GM23338 (cell line): ENCODE measurements around the gene SFT2D3. TPM values are rescaled to one million over a fixed set of nuclear protein-coding genes. Genes with fewer than 3 reads are reported as not detected.

ENCODE experiments used
- ATAC-seq: fragments of 200-7000 bp; cut with Tn5 transposase; 3 replicates; pipeline ENCODE4 v1.9.1; 2020
- DNase-seq: peaks from one replicate; pipeline ENCODE4 v3.0.0-alpha.2; 2015; ENCODE audit warnings: low spot score
- H2AFZ ChIP-seq: fragments of 200-600 bp; sonication (generic); 2 replicates; pipeline ENCODE4 v1.8.0; 2016; ENCODE audit warnings: antibody characterized with exemption, mild to moderate bottlenecking, moderate library complexity
- H3F3A ChIP-seq: fragments of 200-600 bp; sonication (generic); replicated peaks from 2 replicates; pipeline ENCODE4 v1.8.0; 2017; ENCODE audit warnings: antibody characterized with exemption, mixed run types, low read depth
- H3K27ac ChIP-seq: fragments of 200-600 bp; sonication (generic); 2 replicates; pipeline ENCODE4 v1.6.1; 2016; ENCODE audit warnings: low read depth
- H3K27me3 ChIP-seq: fragments of 200-600 bp; sonication (generic); 2 replicates; pipeline ENCODE4 v1.8.0; 2016; ENCODE audit warnings: mild to moderate bottlenecking, mixed run types, moderate library complexity; ENCODE audit not compliant: insufficient read depth
- H3K36me3 ChIP-seq: fragments of 200-600 bp; sonication (generic); 2 replicates; pipeline ENCODE4 v1.8.0; 2016; ENCODE audit warnings: mild to moderate bottlenecking; ENCODE audit not compliant: insufficient read depth
- H3K4me1 ChIP-seq: fragments of 200-600 bp; sonication (generic); 2 replicates; pipeline ENCODE4 v1.8.0; 2016; ENCODE audit warnings: mild to moderate bottlenecking, moderate library complexity; ENCODE audit not compliant: insufficient read depth
- H3K4me2 ChIP-seq: fragments of 200-600 bp; sonication (generic); 2 replicates; pipeline ENCODE4 v1.7.1; 2017; ENCODE audit warnings: mixed run types
- H3K4me3 ChIP-seq: fragments of 200-600 bp; sonication (generic); 2 replicates; pipeline ENCODE4 v1.6.1; 2016; ENCODE audit warnings: mixed run types
- H3K79me2 ChIP-seq: fragments of 200-600 bp; sonication (generic); replicated peaks from 2 replicates; pipeline ENCODE4 v1.8.0; 2017; ENCODE audit warnings: mild to moderate bottlenecking; ENCODE audit not compliant: insufficient read depth
- H3K9me2 ChIP-seq: fragments of 200-600 bp; sonication (generic); 2 replicates; pipeline ENCODE4 v1.8.0; 2017; ENCODE audit not compliant: insufficient read depth
- H4K20me1 ChIP-seq: fragments of 200-600 bp; sonication (generic); replicated peaks from 2 replicates; pipeline ENCODE4 v1.8.0; 2017; ENCODE audit warnings: mild to moderate bottlenecking; ENCODE audit not compliant: insufficient read depth
- H3K27ac Mint-ChIP-seq: 2 replicates; pipeline ENCODE4 v1.8.0; 2020; ENCODE audit warnings: inconsistent platforms, mild to moderate bottlenecking, moderate library complexity, mixed read lengths
- H3K27me3 Mint-ChIP-seq: 3 replicates; pipeline ENCODE4 v1.8.0; 2022; ENCODE audit warnings: low read depth, mild to moderate bottlenecking, moderate library complexity, mixed read lengths, inconsistent platforms; ENCODE audit not compliant: insufficient read depth, poor library complexity
- H3K36me3 Mint-ChIP-seq: 3 replicates; pipeline ENCODE4 v1.8.0; 2021; ENCODE audit warnings: low read depth, mild to moderate bottlenecking, inconsistent platforms, moderate library complexity, mixed read lengths
- H3K4me1 Mint-ChIP-seq: 3 replicates; pipeline ENCODE4 v1.8.0; 2020; ENCODE audit warnings: mild to moderate bottlenecking, inconsistent platforms, mixed read lengths
- H3K4me3 Mint-ChIP-seq: 3 replicates; pipeline ENCODE4 v1.8.0; 2021; ENCODE audit warnings: moderate library complexity, mild to moderate bottlenecking, inconsistent platforms, mixed read lengths
- H3K9me3 Mint-ChIP-seq: 3 replicates; pipeline ENCODE4 v1.8.0; 2020; ENCODE audit warnings: moderate library complexity, mild to moderate bottlenecking, inconsistent platforms, mixed read lengths
- CREB1 ChIP-seq: fragments of 250-450 bp; sonication (Bioruptor Pico); IDR thresholded peaks from 2 replicates; pipeline ENCODE4 v1.5.0; 2020; ENCODE audit warnings: low read depth, mild to moderate bottlenecking, moderate library complexity
- EZH2 ChIP-seq: fragments of 200-600 bp; sonication (generic); IDR thresholded peaks from one replicate; pipeline ENCODE4 v1.8.0; 2017; ENCODE audit warnings: antibody characterized with exemption, mild to moderate bottlenecking, low read depth; ENCODE audit not compliant: unreplicated experiment
- JUNB ChIP-seq: IDR thresholded peaks from one replicate; pipeline ENCODE4 v1.6.1; 2016; ENCODE audit warnings: antibody characterized with exemption; ENCODE audit not compliant: unreplicated experiment
- POLR2AphosphoS5 ChIP-seq: IDR thresholded peaks from 2 replicates; pipeline ENCODE4 v1.6.1; 2016; ENCODE audit warnings: antibody characterized with exemption, low read depth
- polyA plus RNA-seq: library from polyadenylated mRNA; unstranded; fragments of >200 nt; fragmentation: Nextera tagmentation; extraction: Ambion mirVana; gene quantifications from 2 replicates; pipeline ENCODE4 v1.2.1, GENCODE V29; 2016
- total RNA-seq: library from RNA; depleted of rRNA; stranded (reverse); fragments of >200 nt; shearing (Covaris generic); gene quantifications from 2 replicates; pipeline ENCODE4 v1.2.3, GENCODE V29; 2014
- TF ChIP-seq, protein P1 (sequence below): fragments of 250-450 bp; sonication (Bioruptor Pico); IDR thresholded peaks from 2 replicates; pipeline ENCODE4 v1.5.0; 2020; ENCODE audit warnings: mild to moderate bottlenecking, moderate library complexity
- TF ChIP-seq, protein P2 (sequence below): IDR thresholded peaks from 2 replicates; pipeline ENCODE4 v1.6.1; 2016; ENCODE audit warnings: antibody characterized with exemption
- TF ChIP-seq, protein P3 (sequence below): IDR thresholded peaks from one replicate; pipeline ENCODE4 v1.6.1; 2018; ENCODE audit warnings: antibody characterized with exemption; ENCODE audit not compliant: unreplicated experiment

SFT2D3 gene
- total and polyA plus RNA-seq, 2 experiments from 2014 or later = 13.7 TPM; not detected in 1

DNA sequence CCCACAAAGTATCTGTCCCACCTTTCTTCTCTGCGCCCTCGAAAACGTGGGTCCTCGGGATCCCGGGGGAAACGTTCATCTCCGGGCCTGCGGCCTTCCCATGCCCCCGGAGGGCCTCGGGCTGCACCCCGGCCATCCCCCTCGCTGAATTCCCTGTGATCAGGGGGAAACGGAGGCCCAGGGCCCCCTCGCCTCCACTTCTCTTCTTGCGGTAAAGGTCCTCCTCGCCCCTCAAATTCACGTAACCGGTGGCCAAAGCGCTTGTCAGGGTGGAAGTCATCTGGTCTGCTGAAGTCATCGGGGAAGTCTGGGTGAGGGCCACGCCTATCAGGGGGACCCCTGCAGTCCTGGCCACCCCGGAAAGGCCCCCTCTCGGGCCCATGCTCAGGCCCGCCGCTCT lies 12.3 kb downstream of the SFT2D3 start:
- no peak overlapping the region for H3K27ac Mint-ChIP-seq
- no peaks in the 10 kb centered on the region for H3K9me3 Mint-ChIP-seq
- Histone ChIP-seq H3K36me3 (peaks cover 33% of the 10 kb centered on the region), H3K4me3 (no peak overlapping the region), H2AFZ (no peak overlapping the region), H3K4me1 (no peaks in the 10 kb centered on the region), H3K27me3 (no peaks in the 10 kb centered on the region), H3F3A (no peaks in the 10 kb centered on the region), H3K27ac (no peak overlapping the region), H4K20me1 (0 out of 2 replicates have a peak, but pooled peaks cover 6% of the 10 kb centered on the region), H3K4me2 (no peak overlapping the region), H3K9me2 (no peaks in the 10 kb centered on the region), H3K79me2 (peaks cover 11% of the 10 kb centered on the region; the same call in 1 of the 2 replicates)
- no peak for ATAC-seq
- H3K27me3 Mint-ChIP-seq = peaks cover 1% of the 10 kb centered on the region
- H3K4me3 Mint-ChIP-seq = no peak overlapping the region
- H3K4me1 Mint-ChIP-seq = peaks cover 7% of the 10 kb centered on the region
- peaks cover 35% of the 10 kb centered on the region for H3K36me3 Mint-ChIP-seq
- TF ChIP-seq, protein P1, sequence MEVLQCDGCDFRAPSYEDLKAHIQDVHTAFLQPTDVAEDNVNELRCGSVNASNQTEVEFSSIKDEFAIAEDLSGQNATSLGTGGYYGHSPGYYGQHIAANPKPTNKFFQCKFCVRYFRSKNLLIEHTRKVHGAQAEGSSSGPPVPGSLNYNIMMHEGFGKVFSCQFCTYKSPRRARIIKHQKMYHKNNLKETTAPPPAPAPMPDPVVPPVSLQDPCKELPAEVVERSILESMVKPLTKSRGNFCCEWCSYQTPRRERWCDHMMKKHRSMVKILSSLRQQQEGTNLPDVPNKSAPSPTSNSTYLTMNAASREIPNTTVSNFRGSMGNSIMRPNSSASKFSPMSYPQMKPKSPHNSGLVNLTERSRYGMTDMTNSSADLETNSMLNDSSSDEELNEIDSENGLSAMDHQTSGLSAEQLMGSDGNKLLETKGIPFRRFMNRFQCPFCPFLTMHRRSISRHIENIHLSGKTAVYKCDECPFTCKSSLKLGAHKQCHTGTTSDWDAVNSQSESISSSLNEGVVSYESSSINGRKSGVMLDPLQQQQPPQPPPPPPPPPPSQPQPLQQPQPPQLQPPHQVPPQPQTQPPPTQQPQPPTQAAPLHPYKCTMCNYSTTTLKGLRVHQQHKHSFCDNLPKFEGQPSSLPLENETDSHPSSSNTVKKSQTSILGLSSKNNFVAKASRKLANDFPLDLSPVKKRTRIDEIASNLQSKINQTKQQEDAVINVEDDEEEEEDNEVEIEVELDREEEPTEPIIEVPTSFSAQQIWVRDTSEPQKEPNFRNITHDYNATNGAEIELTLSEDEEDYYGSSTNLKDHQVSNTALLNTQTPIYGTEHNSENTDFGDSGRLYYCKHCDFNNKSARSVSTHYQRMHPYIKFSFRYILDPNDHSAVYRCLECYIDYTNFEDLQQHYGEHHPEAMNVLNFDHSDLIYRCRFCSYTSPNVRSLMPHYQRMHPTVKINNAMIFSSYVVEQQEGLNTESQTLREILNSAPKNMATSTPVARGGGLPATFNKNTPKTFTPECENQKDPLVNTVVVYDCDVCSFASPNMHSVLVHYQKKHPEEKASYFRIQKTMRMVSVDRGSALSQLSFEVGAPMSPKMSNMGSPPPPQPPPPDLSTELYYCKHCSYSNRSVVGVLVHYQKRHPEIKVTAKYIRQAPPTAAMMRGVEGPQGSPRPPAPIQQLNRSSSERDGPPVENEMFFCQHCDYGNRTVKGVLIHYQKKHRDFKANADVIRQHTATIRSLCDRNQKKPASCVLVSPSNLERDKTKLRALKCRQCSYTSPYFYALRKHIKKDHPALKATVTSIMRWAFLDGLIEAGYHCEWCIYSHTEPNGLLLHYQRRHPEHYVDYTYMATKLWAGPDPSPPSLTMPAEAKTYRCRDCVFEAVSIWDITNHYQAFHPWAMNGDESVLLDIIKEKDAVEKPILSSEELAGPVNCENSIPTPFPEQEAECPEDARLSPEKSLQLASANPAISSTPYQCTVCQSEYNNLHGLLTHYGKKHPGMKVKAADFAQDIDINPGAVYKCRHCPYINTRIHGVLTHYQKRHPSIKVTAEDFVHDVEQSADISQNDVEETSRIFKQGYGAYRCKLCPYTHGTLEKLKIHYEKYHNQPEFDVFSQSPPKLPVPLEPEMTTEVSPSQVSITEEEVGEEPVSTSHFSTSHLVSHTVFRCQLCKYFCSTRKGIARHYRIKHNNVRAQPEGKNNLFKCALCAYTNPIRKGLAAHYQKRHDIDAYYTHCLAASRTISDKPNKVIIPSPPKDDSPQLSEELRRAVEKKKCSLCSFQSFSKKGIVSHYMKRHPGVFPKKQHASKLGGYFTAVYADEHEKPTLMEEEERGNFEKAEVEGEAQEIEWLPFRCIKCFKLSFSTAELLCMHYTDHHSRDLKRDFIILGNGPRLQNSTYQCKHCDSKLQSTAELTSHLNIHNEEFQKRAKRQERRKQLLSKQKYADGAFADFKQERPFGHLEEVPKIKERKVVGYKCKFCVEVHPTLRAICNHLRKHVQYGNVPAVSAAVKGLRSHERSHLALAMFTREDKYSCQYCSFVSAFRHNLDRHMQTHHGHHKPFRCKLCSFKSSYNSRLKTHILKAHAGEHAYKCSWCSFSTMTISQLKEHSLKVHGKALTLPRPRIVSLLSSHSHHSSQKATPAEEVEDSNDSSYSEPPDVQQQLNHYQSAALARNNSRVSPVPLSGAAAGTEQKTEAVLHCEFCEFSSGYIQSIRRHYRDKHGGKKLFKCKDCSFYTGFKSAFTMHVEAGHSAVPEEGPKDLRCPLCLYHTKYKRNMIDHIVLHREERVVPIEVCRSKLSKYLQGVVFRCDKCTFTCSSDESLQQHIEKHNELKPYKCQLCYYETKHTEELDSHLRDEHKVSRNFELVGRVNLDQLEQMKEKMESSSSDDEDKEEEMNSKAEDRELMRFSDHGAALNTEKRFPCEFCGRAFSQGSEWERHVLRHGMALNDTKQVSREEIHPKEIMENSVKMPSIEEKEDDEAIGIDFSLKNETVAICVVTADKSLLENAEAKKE = no peak
- TF ChIP-seq CREB1 (no peak), JUNB (no peak), POLR2AphosphoS5 (no peak), EZH2 (no peak)
- TF ChIP-seq, protein P2, sequence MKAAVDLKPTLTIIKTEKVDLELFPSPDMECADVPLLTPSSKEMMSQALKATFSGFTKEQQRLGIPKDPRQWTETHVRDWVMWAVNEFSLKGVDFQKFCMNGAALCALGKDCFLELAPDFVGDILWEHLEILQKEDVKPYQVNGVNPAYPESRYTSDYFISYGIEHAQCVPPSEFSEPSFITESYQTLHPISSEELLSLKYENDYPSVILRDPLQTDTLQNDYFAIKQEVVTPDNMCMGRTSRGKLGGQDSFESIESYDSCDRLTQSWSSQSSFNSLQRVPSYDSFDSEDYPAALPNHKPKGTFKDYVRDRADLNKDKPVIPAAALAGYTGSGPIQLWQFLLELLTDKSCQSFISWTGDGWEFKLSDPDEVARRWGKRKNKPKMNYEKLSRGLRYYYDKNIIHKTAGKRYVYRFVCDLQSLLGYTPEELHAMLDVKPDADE = no peak
- TF ChIP-seq, protein P3, sequence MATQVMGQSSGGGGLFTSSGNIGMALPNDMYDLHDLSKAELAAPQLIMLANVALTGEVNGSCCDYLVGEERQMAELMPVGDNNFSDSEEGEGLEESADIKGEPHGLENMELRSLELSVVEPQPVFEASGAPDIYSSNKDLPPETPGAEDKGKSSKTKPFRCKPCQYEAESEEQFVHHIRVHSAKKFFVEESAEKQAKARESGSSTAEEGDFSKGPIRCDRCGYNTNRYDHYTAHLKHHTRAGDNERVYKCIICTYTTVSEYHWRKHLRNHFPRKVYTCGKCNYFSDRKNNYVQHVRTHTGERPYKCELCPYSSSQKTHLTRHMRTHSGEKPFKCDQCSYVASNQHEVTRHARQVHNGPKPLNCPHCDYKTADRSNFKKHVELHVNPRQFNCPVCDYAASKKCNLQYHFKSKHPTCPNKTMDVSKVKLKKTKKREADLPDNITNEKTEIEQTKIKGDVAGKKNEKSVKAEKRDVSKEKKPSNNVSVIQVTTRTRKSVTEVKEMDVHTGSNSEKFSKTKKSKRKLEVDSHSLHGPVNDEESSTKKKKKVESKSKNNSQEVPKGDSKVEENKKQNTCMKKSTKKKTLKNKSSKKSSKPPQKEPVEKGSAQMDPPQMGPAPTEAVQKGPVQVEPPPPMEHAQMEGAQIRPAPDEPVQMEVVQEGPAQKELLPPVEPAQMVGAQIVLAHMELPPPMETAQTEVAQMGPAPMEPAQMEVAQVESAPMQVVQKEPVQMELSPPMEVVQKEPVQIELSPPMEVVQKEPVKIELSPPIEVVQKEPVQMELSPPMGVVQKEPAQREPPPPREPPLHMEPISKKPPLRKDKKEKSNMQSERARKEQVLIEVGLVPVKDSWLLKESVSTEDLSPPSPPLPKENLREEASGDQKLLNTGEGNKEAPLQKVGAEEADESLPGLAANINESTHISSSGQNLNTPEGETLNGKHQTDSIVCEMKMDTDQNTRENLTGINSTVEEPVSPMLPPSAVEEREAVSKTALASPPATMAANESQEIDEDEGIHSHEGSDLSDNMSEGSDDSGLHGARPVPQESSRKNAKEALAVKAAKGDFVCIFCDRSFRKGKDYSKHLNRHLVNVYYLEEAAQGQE = no peak
- no peak for DNase-seq
